Duodenal mucosa (tissue), 2 donors: ENCODE measurements around the gene CCDC157.
"Not testable (repeated sequence)": the region's sequence is repeated elsewhere in the genome, so short reads cannot be mapped to it uniquely, and the experiment has no call there.

Experiments
- H3K27ac ChIP-seq: one replicate; pipeline ENCODE4 v1.7.0; 2013; ENCODE audit warnings: low read depth, low read length
- H3K27me3 ChIP-seq, 2 donors: one replicate each; pipeline ENCODE4 v1.7.0; 2013; ENCODE audit warnings: low read length in 2 of 2, control low read depth in 1 of 2; ENCODE audit not compliant: insufficient read depth in 2 of 2, control insufficient read depth in 1 of 2
- H3K36me3 ChIP-seq, 2 donors: one replicate each; pipeline ENCODE4 v1.7.0; 2013; ENCODE audit warnings: low read length in 2 of 2, control low read depth in 1 of 2; ENCODE audit not compliant: insufficient read depth in 2 of 2, control insufficient read depth in 1 of 2
- H3K4me1 ChIP-seq, 2 donors: one replicate each; pipeline ENCODE4 v1.7.0; 2013; ENCODE audit warnings: low read length in 2 of 2, control low read depth in 1 of 2; ENCODE audit not compliant: insufficient read depth in 2 of 2, control insufficient read depth in 1 of 2
- H3K4me3 ChIP-seq, 2 donors: one replicate each; pipeline ENCODE4 v1.7.0; 2013; ENCODE audit warnings: low read length in 2 of 2, low read depth in 1 of 2
- H3K9ac ChIP-seq, 2 donors: one replicate each; pipeline ENCODE4 v1.7.0; 2013; ENCODE audit warnings: low read length in 2 of 2, low read depth in 1 of 2
- H3K9me3 ChIP-seq, 2 donors: one replicate each; pipeline ENCODE4 v1.7.0; 2013; ENCODE audit warnings: low read length in 2 of 2, control low read depth in 1 of 2; ENCODE audit not compliant: control insufficient read depth in 1 of 2

The CCDC157 gene

DNA sequence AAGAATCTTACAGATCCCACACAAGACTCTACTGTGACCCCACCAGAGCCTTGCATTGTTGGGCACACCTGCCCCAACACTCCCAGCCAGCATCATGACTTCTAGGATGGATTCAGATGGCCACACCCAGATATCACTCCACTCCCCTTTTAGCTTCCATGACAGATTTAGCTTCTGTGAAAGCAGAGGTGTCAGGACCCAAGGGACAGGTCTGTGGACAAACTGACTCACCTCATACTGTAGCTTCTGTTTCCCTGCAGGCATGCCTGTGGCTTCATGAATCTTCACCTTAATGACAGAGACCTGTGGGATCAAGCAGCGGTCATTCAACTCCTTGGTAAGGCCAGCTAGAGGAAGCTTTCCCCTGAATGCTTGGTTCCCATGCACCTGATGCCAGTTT, 21.6 kb upstream of the CCDC157 start:
- Histone ChIP-seq H3K9ac (no peak overlapping the region), H3K4me3 (no peak overlapping the region), H3K9me3 (no peaks in the 10 kb centered on the region), H3K4me1 (peaks cover 7 to 10% of the 10 kb centered on the region in 2 donors), H3K36me3 (peaks cover 70 to 90% of the 10 kb centered on the region in 2 donors), H3K27me3 (no peaks in the 10 kb centered on the region), H3K27ac (no peak overlapping the region)

GRCh38 chr22:30336752-30337460, 19.9 kb upstream of the CCDC157 start:
- Histone ChIP-seq H3K27me3 (no peaks in the 10 kb centered on the region), H3K9ac (no peak overlapping the region), H3K36me3 (peaks cover 86 to 98% of the 10 kb centered on the region in 2 donors), H3K4me3 (no peak overlapping the region), H3K9me3 (no peaks in the 10 kb centered on the region), H3K27ac (no peak overlapping the region), H3K4me1 (peaks cover 7 to 10% of the 10 kb centered on the region in 2 donors)

GRCh38 chr22:30337461-30337778, 19.4 kb upstream of the CCDC157 start:
- no peak overlapping the region for H3K27ac ChIP-seq
- H3K27me3 ChIP-seq, result no peaks in the 10 kb centered on the region
- no peaks in the 10 kb centered on the region for H3K9me3 ChIP-seq
- peaks cover 88 to 99% of the 10 kb centered on the region in 2 donors for H3K36me3 ChIP-seq
- H3K4me3 ChIP-seq, result no peak overlapping the region
- H3K4me1 ChIP-seq, result peaks cover 7 to 10% of the 10 kb centered on the region in 2 donors
- H3K9ac ChIP-seq, result no peak overlapping the region

DNA sequence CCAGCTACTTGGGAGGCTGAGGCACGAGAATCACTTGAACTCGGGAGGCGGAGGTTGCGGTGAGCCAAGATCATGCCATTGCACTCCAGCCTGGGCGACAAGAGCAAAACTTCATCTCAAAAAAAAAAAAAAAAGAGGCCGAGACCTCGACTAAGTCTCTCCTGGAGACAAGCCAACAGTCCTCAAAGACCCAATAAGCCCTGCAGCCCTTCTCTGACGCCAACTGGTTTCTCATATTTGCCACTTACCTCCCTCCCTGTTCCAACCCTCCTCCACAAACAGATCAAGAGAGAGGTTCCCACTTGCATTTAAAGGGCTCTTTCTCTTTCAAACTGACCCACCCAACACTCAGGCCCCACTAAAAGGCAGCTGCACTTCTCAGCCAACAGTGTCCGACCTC, 18.5 kb upstream of the CCDC157 start:
- not testable (repeated sequence) for H3K9me3 ChIP-seq, H3K9ac ChIP-seq, H3K27me3 ChIP-seq, H3K27ac ChIP-seq, H3K4me1 ChIP-seq, H3K4me3 ChIP-seq
- H3K36me3 ChIP-seq, result peaks cover 89 to 99% of the 10 kb centered on the region in 2 donors

- H3K4me1 ChIP-seq, result peaks cover 0 to 4% of the 10 kb centered on the region in 2 donors
- no peak overlapping the region for H3K9ac ChIP-seq
- H3K4me3 ChIP-seq, result no peak overlapping the region
- peaks cover 88 to 99% of the 10 kb centered on the region in 2 donors for H3K36me3 ChIP-seq
- no peak overlapping the region for H3K27ac ChIP-seq
- H3K9me3 ChIP-seq, result no peaks in the 10 kb centered on the region
- H3K27me3 ChIP-seq, result no peaks in the 10 kb centered on the region
Measured at GRCh38 chr22:30338802-30339201, 18.0 kb upstream of the CCDC157 start.

- no peaks in the 10 kb centered on the region for H3K9me3 ChIP-seq
- H3K4me1 ChIP-seq, result no peaks in the 10 kb centered on the region
- no peak overlapping the region for H3K4me3 ChIP-seq
- no peak overlapping the region for H3K9ac ChIP-seq
- H3K27me3 ChIP-seq, result no peaks in the 10 kb centered on the region
- peaks cover 88 to 99% of the 10 kb centered on the region in 2 donors for H3K36me3 ChIP-seq
- no peak overlapping the region for H3K27ac ChIP-seq
Measured at GRCh38 chr22:30340911-30341685, 15.7 kb upstream of the CCDC157 start.

DNA sequence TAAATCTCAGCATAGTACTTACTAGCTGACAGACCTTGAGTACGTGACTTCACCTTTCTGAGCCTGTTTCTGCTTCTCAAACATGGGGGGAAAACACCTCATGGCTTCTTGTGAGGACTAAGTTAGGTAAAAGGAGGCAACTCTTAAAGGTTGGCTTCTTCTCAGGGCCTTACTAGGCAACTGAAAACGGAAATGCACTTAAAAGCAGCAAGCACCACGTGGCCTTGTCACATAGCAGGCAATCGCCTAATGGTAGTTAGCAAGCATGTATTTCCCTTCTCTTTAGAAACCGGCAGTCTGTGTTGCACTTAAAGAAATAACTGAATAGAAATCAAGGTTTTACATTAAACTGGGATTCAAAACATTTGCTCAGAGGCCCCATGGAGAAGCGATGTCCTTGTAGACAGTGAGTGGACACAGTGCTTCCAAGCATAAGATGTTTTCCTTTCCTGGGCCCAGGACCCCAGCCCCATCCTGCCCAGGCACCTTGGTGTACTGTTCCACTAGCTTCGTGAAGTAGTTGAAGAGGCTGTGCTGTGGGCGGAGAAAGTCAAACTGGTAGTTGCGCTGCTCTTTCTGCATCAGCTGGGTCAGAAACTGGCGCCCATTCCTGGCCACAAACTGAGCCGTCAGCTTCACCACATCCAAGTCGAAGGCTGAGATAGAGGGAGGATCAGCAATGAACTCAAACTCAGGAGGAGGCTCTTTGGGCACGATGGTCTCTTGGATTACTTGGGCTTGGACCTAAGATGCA, 12.2 kb upstream of the CCDC157 start:
- Histone ChIP-seq H3K9me3 (no peaks in the 10 kb centered on the region), H3K4me3 (no peak overlapping the region), H3K27ac (no peak overlapping the region), H3K4me1 (no peaks in the 10 kb centered on the region), H3K9ac (no peak overlapping the region), H3K36me3 (peaks cover 72 to 96% of the 10 kb centered on the region in 2 donors), H3K27me3 (no peaks in the 10 kb centered on the region)

DNA sequence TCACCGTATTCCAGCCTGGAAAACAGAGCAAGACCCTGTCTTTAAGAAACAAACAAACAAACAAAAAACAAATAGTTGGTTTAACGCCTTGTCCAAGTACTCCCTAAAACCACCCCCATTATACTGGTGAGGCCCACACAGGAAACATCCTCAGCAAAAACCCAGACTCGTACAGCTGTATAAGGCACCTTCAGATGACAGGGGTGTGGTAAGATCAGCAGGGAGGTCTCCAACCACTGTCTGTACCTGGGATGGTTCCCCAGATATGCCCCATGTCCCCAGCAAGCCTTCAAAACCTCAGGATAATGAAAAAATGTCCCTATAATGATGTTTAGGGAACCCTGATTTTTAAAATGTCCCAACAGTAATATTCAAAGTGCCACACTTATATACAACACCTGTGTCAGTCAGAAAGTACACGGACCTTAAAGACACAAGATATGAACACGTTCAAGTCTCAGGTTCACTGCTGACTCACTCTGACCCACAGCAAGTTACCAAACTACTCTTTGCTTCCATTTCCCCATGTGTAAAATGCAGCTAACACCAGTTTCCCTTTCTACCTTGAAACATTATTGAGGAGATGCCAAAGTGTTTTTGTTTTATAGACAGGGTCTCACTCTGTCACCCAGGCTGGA, 9.4 kb upstream of the CCDC157 start:
- H3K9ac ChIP-seq, result no peak overlapping the region
- H3K4me3 ChIP-seq, result no peak overlapping the region
- H3K36me3 ChIP-seq, result peaks cover 61 to 90% of the 10 kb centered on the region in 2 donors
- H3K27me3 ChIP-seq, result no peaks in the 10 kb centered on the region
- H3K9me3 ChIP-seq, result no peaks in the 10 kb centered on the region
- no peak overlapping the region for H3K27ac ChIP-seq
- no peaks in the 10 kb centered on the region for H3K4me1 ChIP-seq

- no peak overlapping the region for H3K9ac ChIP-seq
- peaks cover 57 to 88% of the 10 kb centered on the region in 2 donors for H3K36me3 ChIP-seq
- no peaks in the 10 kb centered on the region for H3K27me3 ChIP-seq
- H3K4me3 ChIP-seq, result no peak overlapping the region
- H3K4me1 ChIP-seq, result no peaks in the 10 kb centered on the region
- H3K9me3 ChIP-seq, result no peaks in the 10 kb centered on the region
- no peak overlapping the region for H3K27ac ChIP-seq
Measured at GRCh38 chr22:30348404-30348803, 8.4 kb upstream of the CCDC157 start.
